Lower lobe of right lung (tissue), 2 donors: ENCODE data around the gene CNOT1. TPM values are rescaled to one million over a fixed set of nuclear protein-coding genes. Genes with fewer than 3 reads are reported as not detected.

ENCODE experiments used
- ATAC-seq, 2 donors: fragments of 200-7000 bp; cut with Tn5 transposase; one replicate each; pipeline ENCODE4 v1.9.1; 2020 to 2022; ENCODE audit warnings: mild to moderate bottlenecking in 2 of 2, moderate library complexity in 2 of 2
- DNase-seq: peaks from one replicate; pipeline ENCODE4 v3.0.0-alpha.2; 2020
- H3K27ac ChIP-seq: fragments of 200-600 bp; one replicate; pipeline ENCODE4 v1.8.0; 2022
- H3K27me3 ChIP-seq: fragments of 200-600 bp; one replicate; pipeline ENCODE4 v1.8.0; 2022; ENCODE audit warnings: low read depth
- H3K36me3 ChIP-seq: fragments of 200-600 bp; one replicate; pipeline ENCODE4 v1.8.0; 2022; ENCODE audit warnings: mild to moderate bottlenecking
- H3K4me1 ChIP-seq: fragments of 200-600 bp; one replicate; pipeline ENCODE4 v1.8.0; 2022
- H3K4me3 ChIP-seq: fragments of 200-600 bp; one replicate; pipeline ENCODE4 v1.8.0; 2022; ENCODE audit warnings: mild to moderate bottlenecking
- H3K9me3 ChIP-seq: fragments of 200-600 bp; one replicate; pipeline ENCODE4 v1.8.0; 2022
- intact Hi-C: fragments of 100-400 bp; cut with DNase I; formaldehyde crosslinking; loops from one replicate; pipeline ENCODE4 v1.11.0; 2022
- total RNA-seq: library from RNA; stranded (reverse); fragmentation: NEBNext Ultra II Directional; extraction: Animal tissue kit (Norgen Biotek cat#: 25700); gene quantifications from one replicate; pipeline ENCODE4 v1.2.1, GENCODE V29; 2021
- TF ChIP-seq, protein P1 (sequence below): fragments of 200-600 bp; IDR thresholded peaks from one replicate; pipeline ENCODE4 v1.8.0; 2022; ENCODE audit warnings: antibody characterized with exemption, mild to moderate bottlenecking
- donor health status: DM: no; HTN: yes; CAD: no; lungs with severe emphysema.

Gene CNOT1
- total RNA-seq, 1 donor from 2014 or later, result 172 TPM

DNA sequence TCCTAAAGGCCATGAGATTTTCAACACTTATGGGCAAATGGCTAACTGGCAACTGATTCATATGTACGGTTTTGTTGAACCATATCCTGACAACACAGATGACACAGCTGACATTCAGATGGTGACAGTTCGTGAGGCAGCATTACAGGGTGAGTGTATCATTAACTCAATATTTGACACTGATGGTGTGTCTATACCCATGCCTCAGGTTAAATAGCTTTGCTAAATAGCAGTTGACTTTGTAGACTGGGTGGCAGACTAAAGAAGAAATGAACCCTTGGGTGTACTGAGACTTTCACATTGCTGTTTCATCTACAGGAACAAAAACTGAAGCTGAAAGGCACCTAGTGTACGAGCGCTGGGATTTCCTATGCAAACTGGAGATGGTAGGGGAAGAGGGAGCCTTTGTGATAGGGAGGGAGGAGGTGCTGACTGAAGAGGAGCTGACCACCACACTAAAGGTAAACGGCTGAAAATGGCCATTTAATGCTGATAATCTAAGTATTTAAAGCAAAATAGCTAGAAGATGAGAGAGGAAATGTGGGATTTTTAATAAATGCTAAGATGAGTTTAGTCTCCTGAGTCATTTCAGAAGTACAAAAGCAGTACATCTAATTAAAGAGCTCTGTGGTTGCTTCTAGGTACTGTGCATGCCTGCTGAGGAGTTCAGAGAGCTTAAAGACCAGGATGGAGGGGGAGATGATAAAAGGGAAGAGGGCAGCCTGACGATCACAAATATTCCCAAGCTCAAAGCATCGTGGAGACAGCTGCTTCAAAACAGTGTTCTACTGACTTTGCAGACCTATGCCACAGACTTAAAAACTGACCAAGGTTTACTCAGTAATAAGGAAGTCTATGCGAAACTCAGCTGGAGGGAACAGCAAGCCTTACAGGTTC, 111.3 kb downstream of the CNOT1 start:
- Histone ChIP-seq H3K36me3 (peaks cover 69% of the 10 kb centered on the region), H3K4me1 (peaks cover 19% of the 10 kb centered on the region), H3K27me3 (no peaks in the 10 kb centered on the region), H3K9me3 (no peaks in the 10 kb centered on the region), H3K27ac (no peak overlapping the region), H3K4me3 (no peak overlapping the region)
- intact Hi-C loops, result no loop called here
- TF ChIP-seq, protein P1, sequence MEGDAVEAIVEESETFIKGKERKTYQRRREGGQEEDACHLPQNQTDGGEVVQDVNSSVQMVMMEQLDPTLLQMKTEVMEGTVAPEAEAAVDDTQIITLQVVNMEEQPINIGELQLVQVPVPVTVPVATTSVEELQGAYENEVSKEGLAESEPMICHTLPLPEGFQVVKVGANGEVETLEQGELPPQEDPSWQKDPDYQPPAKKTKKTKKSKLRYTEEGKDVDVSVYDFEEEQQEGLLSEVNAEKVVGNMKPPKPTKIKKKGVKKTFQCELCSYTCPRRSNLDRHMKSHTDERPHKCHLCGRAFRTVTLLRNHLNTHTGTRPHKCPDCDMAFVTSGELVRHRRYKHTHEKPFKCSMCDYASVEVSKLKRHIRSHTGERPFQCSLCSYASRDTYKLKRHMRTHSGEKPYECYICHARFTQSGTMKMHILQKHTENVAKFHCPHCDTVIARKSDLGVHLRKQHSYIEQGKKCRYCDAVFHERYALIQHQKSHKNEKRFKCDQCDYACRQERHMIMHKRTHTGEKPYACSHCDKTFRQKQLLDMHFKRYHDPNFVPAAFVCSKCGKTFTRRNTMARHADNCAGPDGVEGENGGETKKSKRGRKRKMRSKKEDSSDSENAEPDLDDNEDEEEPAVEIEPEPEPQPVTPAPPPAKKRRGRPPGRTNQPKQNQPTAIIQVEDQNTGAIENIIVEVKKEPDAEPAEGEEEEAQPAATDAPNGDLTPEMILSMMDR, result no peak
- DNase-seq (no peak), ATAC-seq (no peak)

DNA sequence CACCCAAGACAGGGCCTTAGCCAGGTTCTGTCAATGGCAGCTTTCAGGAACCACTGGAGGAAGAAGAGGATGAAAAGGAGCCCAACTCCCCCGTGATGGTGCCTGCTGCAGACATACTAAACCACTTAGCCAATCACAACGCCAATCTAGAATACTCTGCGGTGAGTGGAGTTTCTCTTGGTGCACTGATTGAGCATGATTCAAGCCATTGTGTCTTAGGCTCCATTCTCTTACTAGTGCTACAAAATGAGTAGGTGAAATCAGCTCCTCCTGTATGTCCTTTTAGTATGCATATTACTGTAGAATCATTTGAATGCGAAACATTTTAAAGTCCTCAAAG, 112.9 kb downstream of the CNOT1 start:
- Histone ChIP-seq H3K4me3 (no peak overlapping the region), H3K36me3 (peaks cover 53% of the 10 kb centered on the region)

GRCh38 chr16:58515871-58516767, 113.5 kb downstream of the CNOT1 start:
- H3K27ac ChIP-seq, result peak overlapping the region; percentile 84
- no peaks in the 10 kb centered on the region for H3K27me3 ChIP-seq
- peak overlapping the region; percentile 80 for H3K4me3 ChIP-seq
- H3K9me3 ChIP-seq, result no peaks in the 10 kb centered on the region
- peak; percentile 61 for DNase-seq
- H3K4me1 ChIP-seq, result peaks cover 19% of the 10 kb centered on the region
- peaks cover 47% of the 10 kb centered on the region for H3K36me3 ChIP-seq
- ATAC-seq, result peak; percentile 70 to 76
- intact Hi-C loops, result no loop called here
- TF ChIP-seq, protein P1, result no peak

More for the DNA sequence above, 112.9 kb downstream of the CNOT1 start:
- Histone ChIP-seq H3K27ac (no peak overlapping the region), H3K4me1 (peaks cover 19% of the 10 kb centered on the region), H3K27me3 (no peaks in the 10 kb centered on the region), H3K9me3 (no peaks in the 10 kb centered on the region)
- DNase-seq (no peak), ATAC-seq (no peak)
- TF ChIP-seq, protein P1, result no peak
- intact Hi-C loops, result no loop called here

DNA sequence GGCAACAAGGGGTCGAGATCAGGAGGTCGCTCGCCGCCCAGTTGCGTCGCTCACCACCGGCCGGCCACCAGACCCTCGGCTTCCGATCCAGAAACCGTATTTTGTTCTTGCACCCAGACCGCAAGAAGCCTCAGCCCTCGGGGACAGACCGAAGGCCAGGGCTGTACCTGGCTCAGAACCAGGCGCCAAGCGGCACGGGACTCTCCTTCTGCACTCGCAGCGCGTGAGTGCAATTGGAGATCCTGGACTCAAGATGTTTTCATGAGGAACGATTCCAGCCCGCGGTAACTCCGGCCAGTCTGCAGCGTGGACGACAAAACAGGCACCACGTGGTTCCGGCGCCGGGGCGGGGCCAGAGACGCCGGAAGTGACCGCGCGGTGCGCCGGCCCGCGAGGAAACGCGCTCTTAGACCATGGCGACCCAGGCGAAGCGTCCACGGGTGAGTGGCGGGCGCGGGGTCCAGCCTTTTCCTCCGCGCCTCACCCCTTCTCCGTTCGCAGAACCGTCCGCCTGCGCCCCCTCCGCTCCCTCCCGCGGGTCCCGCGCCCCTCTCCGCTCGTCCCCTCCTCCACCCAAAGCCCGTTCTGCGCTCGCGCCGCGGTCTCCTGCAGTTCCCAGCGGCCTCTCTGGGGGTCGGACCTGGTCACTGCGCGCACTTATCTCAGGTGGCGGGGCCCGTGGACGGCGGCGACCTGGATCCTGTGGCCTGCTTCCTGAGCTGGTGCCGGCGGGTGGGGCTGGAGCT, 114.3 kb downstream of the CNOT1 start, which contains the start of gene SETD6:
Gene SETD6 (plus strand): TSS at position 393 of the 746 bp plus-strand sequence. CDS start 21 bp downstream, at position 414.
- TF ChIP-seq, protein P1, result peak; percentile 22
- H3K36me3 ChIP-seq, result peaks cover 39% of the 10 kb centered on the region
- H3K27ac ChIP-seq, result peak within 1 kb of the TSS; percentile 84
- no peaks in the 10 kb centered on the region for H3K27me3 ChIP-seq
- peak; percentile 95 to 98 for ATAC-seq
- DNase-seq, result peak; percentile 92
- intact Hi-C loops, result no loop called here
- peaks cover 19% of the 10 kb centered on the region for H3K4me1 ChIP-seq
- H3K4me3 ChIP-seq, result peak within 1 kb of the TSS; percentile 80
- H3K9me3 ChIP-seq, result no peaks in the 10 kb centered on the region

DNA sequence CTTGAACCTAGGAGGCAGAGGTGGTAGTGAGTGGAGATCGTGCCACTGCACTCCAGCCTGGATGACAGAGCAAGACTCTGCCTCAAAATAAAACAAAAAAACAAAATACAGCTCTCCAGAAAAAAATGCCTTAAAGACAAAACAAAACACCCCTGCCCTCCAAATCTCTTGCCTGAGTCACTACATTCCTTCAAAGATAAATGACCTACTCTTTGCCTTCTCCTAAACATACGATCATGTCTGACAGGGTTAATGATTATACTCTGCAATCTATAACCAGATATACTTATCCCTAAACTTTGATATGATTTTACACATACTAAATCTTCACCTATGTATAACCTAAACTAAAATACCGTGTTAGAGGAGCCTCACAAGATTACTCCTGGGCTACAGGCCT, 115.8 kb downstream of the CNOT1 start:
- TF ChIP-seq, protein P1, result no peak
- ATAC-seq (no peak), DNase-seq (no peak)
- no peak overlapping the region for H3K4me3 ChIP-seq
- peaks cover 19% of the 10 kb centered on the region for H3K4me1 ChIP-seq
- no peaks in the 10 kb centered on the region for H3K9me3 ChIP-seq
- H3K27me3 ChIP-seq, result no peaks in the 10 kb centered on the region
- no peak overlapping the region for H3K27ac ChIP-seq
- H3K36me3 ChIP-seq, result peaks cover 24% of the 10 kb centered on the region
- intact Hi-C loops, result no loop called here
